Measurements from ENCODE around the gene RGS8.

RGS8 gene, protein sequence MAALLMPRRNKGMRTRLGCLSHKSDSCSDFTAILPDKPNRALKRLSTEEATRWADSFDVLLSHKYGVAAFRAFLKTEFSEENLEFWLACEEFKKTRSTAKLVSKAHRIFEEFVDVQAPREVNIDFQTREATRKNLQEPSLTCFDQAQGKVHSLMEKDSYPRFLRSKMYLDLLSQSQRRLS

GRCh38 chr1:182684116-182684828 is at the start of gene RGS8:
Gene RGS8, minus strand, starts transcription at chr1:182684587. Its CDS starts 14,938 bp downstream, at chr1:182669649.
- DNase-seq: peak in 3 of 51 donors; percentile 16 to 28 (median 22)

DNA sequence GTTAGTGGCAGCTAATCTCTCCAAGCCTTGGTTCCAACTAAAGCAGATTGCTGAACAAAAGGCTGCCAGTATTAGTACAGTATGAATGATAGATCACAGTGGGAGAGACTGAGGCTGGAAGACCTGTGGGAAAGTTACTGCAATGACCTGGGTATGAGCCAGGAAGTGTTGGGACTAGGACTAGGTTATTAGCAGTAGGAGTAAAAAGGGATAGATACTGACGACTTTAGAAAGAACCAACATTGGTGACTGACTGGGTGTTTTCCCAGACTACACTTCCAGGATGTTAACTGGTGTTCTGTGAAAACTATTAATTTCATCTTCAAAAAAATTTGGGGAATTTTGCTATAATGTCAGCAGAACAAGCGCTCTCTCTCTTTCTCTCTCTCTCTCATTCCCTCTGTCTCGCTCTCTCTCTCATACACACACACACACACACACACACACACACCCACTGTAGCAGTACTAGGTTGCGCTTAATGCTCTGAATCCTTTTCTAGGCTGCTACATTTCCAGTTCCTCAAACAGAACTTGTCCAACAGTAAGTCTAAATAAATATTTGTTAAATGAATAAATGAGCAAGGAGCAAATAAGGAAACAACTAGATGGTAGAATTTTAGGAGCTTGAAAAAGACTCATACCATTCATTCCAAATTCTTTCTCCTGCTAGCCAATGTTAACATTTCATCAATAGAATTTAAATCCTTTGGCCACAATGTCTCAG is 47.6 kb upstream of the RGS8 start:
- no peak for DNase-seq

DNA sequence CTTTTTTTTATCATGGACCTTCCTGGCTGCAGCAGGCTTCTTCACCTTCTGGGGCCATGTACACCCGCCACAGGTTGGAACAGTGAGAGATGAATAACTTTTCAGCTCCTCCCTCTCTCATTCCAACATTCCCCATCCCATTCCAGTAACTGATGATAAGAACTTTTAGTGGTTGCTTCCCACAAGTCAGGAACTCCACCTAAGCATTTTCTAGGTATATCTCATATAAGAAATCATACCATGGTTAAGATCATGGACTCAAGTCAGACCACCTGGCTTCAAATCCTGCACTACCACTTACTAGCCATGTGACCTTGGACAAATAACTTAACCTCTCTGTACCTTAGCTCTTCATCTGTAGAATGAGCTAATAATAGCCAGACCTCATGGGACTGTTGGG is 42.5 kb upstream of the RGS8 start:
- no peak for DNase-seq

DNA sequence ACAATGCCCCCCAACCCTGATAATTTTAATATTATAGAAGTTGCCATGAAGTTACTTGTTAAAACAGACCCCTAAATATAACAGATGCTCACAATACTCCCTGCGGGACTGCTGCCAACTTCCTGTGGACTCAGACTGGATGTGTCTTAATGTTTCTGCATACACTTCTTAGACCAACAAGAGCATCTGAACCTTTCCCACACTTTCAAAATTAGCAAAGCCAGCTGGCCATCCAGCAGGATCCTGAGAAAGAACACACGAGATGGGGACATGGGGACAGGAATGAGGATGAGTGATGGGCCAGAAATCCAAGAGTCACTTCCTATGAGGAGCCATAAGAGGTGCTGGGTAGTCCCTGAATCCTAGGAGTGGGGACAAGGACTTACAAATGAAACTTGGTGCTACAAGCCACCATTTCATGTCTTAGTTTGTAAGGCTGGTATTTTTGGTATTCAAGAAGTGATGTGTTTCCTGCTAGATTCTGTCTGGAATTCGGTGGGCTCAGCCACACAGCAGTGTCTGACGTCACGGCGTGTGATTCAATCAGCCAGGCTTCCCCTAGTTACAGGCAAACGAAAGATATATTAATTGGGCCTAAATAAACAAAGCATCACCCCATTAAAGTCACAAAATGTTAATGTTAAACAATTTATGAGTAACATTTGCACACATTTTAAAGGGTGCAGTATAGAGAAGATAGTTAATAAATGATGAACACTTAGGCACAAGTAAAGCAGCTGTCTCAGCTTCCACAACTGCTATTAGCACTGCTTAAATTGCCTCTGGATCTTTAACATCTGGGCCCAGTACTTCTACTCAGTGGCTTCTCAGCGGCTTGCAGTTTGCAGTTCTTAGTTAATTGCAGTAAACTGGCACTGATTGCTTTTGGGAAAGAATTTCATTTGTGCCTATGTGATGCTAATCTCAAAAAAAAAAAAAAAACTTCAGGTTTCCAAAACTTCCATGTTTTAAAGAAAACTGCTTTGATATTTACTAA is 41.2 kb upstream of the RGS8 start:
- DNase-seq: no peak

DNA sequence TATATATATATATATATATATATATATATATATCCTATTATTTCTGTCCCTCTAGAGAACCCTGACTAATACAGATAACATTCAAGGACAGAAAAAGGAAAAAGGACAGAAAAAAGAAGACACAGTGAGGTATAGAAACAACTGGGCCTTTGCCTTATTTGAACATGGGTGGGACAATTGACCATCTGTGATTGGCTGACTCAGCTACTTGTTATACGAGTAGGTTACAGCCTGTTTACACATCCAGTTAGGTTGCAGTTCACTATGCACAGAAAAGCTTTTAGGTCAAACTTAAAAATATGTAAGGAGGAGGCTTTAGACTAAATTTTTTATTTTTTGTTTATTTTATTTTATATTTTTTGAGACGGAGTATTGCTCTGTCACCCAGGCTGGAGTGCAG is 39.8 kb upstream of the RGS8 start:
- no peak for DNase-seq

GRCh38 chr1:182723200-182723599 is 38.8 kb upstream of the RGS8 start:
- DNase-seq: no peak

DNA sequence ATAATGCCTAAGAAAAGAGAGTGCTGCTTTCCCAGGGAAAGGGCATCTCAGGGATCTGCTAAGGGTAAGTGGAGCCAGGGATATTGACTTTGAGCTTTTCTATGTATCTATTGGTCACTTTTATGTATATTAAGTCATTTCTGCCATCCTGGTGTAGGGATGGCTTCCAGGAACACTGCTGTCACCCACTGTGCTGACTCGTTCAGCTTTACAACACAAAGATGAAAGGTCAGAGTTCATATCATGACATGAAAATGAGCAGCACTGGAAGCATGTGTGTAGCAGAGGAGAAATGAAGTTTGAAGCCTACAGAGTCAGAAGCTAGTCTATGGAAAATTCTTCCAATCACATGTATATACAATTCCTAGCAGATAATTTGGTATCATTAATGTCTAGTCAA is 37.1 kb upstream of the RGS8 start:
- DNase-seq: no peak

- DNase-seq: no peak
Measured at GRCh38 chr1:182720463-182720862, 36.1 kb upstream of the RGS8 start.

DNA sequence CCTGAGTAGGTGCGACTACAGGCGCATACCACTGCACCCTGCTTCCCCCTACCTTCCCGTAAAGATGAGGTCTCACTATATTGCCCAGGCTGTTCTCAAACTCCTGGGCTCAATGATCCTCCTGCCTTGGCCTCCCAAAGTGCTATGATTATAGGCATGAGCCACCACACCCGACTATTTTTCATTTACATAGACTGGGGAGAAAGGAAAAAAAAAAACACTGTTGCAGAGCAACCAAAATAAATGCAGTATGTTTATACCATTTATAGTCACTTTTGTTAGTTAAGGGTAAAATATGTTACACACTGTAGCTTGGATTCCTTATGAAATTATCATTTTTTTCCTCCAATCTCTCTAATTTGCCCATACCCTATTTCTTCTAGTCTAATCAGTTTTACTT is 35.2 kb upstream of the RGS8 start:
- no peak for DNase-seq

GRCh38 chr1:182718311-182718710 is 33.9 kb upstream of the RGS8 start:
- DNase-seq: no peak

GRCh38 chr1:182716740-182717720 is 32.6 kb upstream of the RGS8 start:
- DNase-seq: no peak

GRCh38 chr1:182715531-182715930 is 31.1 kb upstream of the RGS8 start:
- DNase-seq: no peak

- DNase-seq: no peak
Measured at GRCh38 chr1:182714546-182714945, 30.2 kb upstream of the RGS8 start.

DNA sequence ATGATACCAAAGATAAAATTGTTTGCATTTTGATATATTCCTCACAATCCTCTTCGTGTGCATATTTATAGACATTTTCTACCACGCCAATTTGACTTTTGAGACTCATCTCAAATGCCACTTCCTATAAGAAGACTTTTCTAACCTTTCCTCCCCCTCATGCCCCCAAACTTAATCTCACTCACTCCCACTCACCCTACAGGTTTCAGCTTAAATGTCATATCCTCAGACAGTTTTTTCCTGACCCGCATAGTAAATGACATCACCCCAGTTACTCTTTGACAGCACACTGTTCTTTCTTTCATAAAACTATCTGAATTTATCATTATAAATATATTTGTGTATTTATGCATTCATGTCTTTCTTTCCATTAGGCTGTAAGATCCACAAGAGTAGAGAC is 29.6 kb upstream of the RGS8 start:
- no peak for DNase-seq

- DNase-seq: no peak
Measured at GRCh38 chr1:182713492-182713891, 29.1 kb upstream of the RGS8 start.

GRCh38 chr1:182709855-182710254 is 25.5 kb upstream of the RGS8 start:
- no peak for DNase-seq

GRCh38 chr1:182709225-182709764 is 24.9 kb upstream of the RGS8 start:
- no peak for DNase-seq

- peak in 28 of 51 donors; percentile 5 to 67 (median 32) for DNase-seq
Measured at GRCh38 chr1:182707122-182707521, 22.7 kb upstream of the RGS8 start.

- no peak for DNase-seq
Measured at GRCh38 chr1:182704677-182705076, 20.3 kb upstream of the RGS8 start.

DNA sequence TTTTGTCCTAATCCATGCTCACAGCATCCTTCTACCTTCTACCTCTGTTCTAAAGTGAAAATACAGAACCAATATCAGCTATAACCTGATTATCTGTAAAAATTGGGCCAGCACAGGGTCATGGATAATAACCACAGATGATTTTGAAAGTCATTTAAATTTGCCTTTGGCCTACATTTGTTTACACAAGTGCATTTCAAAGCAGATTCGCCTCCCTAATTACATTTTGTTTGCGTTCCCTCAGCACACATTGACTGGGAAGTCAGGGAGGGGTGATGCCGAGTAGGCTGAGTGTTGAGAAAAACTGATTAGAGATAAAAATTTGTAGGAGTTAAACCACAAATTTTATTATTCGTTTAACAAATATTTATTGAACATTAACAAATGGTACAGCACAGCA is 19.2 kb upstream of the RGS8 start:
- DNase-seq: no peak
